ENCODE measurements around the gene CELF1.

GRCh38 chr11:47572715-47573255 is 19.9 kb upstream of the CELF1 start:
- TF ChIP-seq CTCF (IDR thresholded peaks at IDR 0.05) = no peak
- TF ChIP-seq POLR2A (IDR thresholded peaks at IDR 0.05) = no peak
